ENCODE measurements around the gene SMARCA4. TPM values are rescaled to one million over a fixed set of nuclear protein-coding genes. Genes with fewer than 3 reads are reported as not detected.

Gene SMARCA4
- total RNA-seq, 1 experiment from 2014 or later, result 261 TPM

GRCh38 chr19:10977742-10978092, 16.9 kb downstream of the SMARCA4 start:
- Histone ChIP-seq H3K27me3 (ENCODE audit: insufficient read depth, low read length) (no peaks in the 10 kb centered on the region), H3K4ac (ENCODE audit: low read depth, low read length) (no peak overlapping the region), H3K9me3 (ENCODE audit: control insufficient read depth, low read depth, low read length) (no peaks in the 10 kb centered on the region), H3K18ac (ENCODE audit: insufficient read length, low read depth, low read length) (no peak overlapping the region), H2AK5ac (ENCODE audit: insufficient read length, low read length) (no peak overlapping the region), H2BK15ac (ENCODE audit: low read depth, low read length) (no peak overlapping the region), H3K23me2 (ENCODE audit: insufficient read length, low read depth, low read length, poor library complexity, severe bottlenecking) (peaks cover 3% of the 10 kb centered on the region), H2BK20ac (ENCODE audit: low read depth, low read length, poor library complexity, severe bottlenecking) (no peak overlapping the region), H3K14ac (ENCODE audit: insufficient read depth, low read length) (no peak overlapping the region), H2BK5ac (ENCODE audit: insufficient read length, low read length) (no peak overlapping the region), H3K4me2 (ENCODE audit: insufficient read depth, insufficient read length, low read length) (no peak overlapping the region), H3K9ac (ENCODE audit: extremely low read depth, insufficient read length, low read length) (no peak overlapping the region), H3T11ph (ENCODE audit: low read length) (no peak overlapping the region), H3K27ac (ENCODE audit: insufficient read length, low read depth, low read length) (no peak overlapping the region), H4K8ac (replicated peaks; ENCODE audit: insufficient read length, low read depth, low read length) (no peak overlapping the region), H4K5ac (ENCODE audit: insufficient read length, low read depth, low read length) (no peak overlapping the region), H4K91ac (ENCODE audit: insufficient read length, low read depth, low read length) (no peak overlapping the region), H3K79me1 (ENCODE audit: insufficient read depth, low read depth, low read length, poor library complexity, severe bottlenecking) (peaks cover 3% of the 10 kb centered on the region), H4K20me1 (ENCODE audit: control insufficient read depth, insufficient read depth, insufficient read length) (peaks cover 5% of the 10 kb centered on the region), H2AFZ (ENCODE audit: low read length) (no peak overlapping the region), H3K4me1 (ENCODE audit: insufficient read depth, low read length) (no peaks in the 10 kb centered on the region), H3K23ac (ENCODE audit: insufficient read length, low read depth, low read length) (no peak overlapping the region), H3K79me2 (ENCODE audit: insufficient read depth, low read length) (peaks cover 50% of the 10 kb centered on the region; the same call in 1 of the 2 replicates), H2BK120ac (ENCODE audit: low read depth, low read length, poor library complexity, severe bottlenecking) (no peak overlapping the region), H3K56ac (ENCODE audit: insufficient read length, low read depth, low read length) (no peak overlapping the region), H2BK12ac (ENCODE audit: insufficient read length, low read depth, low read length) (no peak overlapping the region)
- H3K4me1 Mint-ChIP-seq, result peaks cover 14 to 27% of the 10 kb centered on the region in 2 experiments
- H3K9me3 Mint-ChIP-seq, result peaks cover 5 to 6% of the 10 kb centered on the region in 2 experiments; a peak in 4 of 5 replicates
- DNase-seq, result no peak
- H3K36me3 Mint-ChIP-seq (ENCODE audit: insufficient read depth in 1 of 3, low read depth in 3 of 3), result peaks cover 18 to 31% (median 19%) of the 10 kb centered on the region in 3 experiments
- no peak for TF ChIP-seq CTCF (conservative IDR thresholded peaks at IDR 0.05)
- H3K4me3 Mint-ChIP-seq, result no peak overlapping the region
- no peaks in the 10 kb centered on the region for H3K27me3 Mint-ChIP-seq (ENCODE audit: low read depth)
- H3K27ac Mint-ChIP-seq, result peak overlapping the region in 1 of 3 experiments; percentile 52; a peak in 2 of 7 replicates
- WGBS (ENCODE audit: extremely low coverage, insufficient read length, low lambda C conversion rate), result no CpG with 5 or more reads among the region's 5 CpGs
